SU-DHL-6 (cell line): ENCODE results near the gene ARHGAP5.

Source experiments
- EZH2phosphoT487 ChIP-seq: fragments of 200-600 bp; sonication (generic), shearing (Covaris generic); conservative IDR thresholded peaks from 2 replicates; pipeline ENCODE4 v1.6.1; 2018; ENCODE audit warnings: mild to moderate bottlenecking, antibody characterized with exemption, low read length, moderate library complexity, mixed read lengths
- TF ChIP-seq, protein P1 (sequence below): fragments of 200-600 bp; sonication (generic); IDR thresholded peaks from one replicate; pipeline ENCODE4 v1.5.1; 2017; ENCODE audit warnings: antibody characterized with exemption, mild to moderate bottlenecking, low read length, moderate library complexity; ENCODE audit not compliant: insufficient read depth, poor library complexity, severe bottlenecking

GRCh38 chr14:32202491-32202997 is 125.4 kb downstream of the ARHGAP5 start:
- TF ChIP-seq, protein P1, sequence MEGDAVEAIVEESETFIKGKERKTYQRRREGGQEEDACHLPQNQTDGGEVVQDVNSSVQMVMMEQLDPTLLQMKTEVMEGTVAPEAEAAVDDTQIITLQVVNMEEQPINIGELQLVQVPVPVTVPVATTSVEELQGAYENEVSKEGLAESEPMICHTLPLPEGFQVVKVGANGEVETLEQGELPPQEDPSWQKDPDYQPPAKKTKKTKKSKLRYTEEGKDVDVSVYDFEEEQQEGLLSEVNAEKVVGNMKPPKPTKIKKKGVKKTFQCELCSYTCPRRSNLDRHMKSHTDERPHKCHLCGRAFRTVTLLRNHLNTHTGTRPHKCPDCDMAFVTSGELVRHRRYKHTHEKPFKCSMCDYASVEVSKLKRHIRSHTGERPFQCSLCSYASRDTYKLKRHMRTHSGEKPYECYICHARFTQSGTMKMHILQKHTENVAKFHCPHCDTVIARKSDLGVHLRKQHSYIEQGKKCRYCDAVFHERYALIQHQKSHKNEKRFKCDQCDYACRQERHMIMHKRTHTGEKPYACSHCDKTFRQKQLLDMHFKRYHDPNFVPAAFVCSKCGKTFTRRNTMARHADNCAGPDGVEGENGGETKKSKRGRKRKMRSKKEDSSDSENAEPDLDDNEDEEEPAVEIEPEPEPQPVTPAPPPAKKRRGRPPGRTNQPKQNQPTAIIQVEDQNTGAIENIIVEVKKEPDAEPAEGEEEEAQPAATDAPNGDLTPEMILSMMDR = no peak
- TF ChIP-seq EZH2phosphoT487 = no peak
